Liver (tissue), 9 donors: Measurements from ENCODE around the gene POU3F3. TPM values are rescaled to one million over a fixed set of nuclear protein-coding genes. Genes with fewer than 3 reads are reported as not detected.

Source experiments
- DNase-seq: peaks from one replicate; pipeline ENCODE4 v3.0.0-alpha.2; 2017; ENCODE audit warnings: low spot score
- H3K27ac ChIP-seq, 2 donors: one replicate each; pipeline ENCODE4 v1.7.0; 2013; ENCODE audit warnings: inconsistent platforms in 2 of 2, low read length in 2 of 2, control low read depth in 1 of 2, low read depth in 1 of 2, mild to moderate bottlenecking in 1 of 2
- H3K27me3 ChIP-seq, 4 donors: one replicate each; pipeline versions ENCODE4 v1.6.1 to v1.7.0; 2013; ENCODE audit warnings: low read length in 3 of 4, inconsistent platforms in 1 of 4, mild to moderate bottlenecking in 1 of 4, moderate library complexity in 1 of 4; ENCODE audit not compliant: control insufficient read depth in 4 of 4, insufficient read depth in 4 of 4
- H3K36me3 ChIP-seq, 4 donors: one replicate each; pipeline versions ENCODE4 v1.6.1 to v1.7.0; 2013; ENCODE audit warnings: low read length in 3 of 4, mild to moderate bottlenecking in 3 of 4, low read depth in 1 of 4, moderate library complexity in 1 of 4; ENCODE audit not compliant: control insufficient read depth in 4 of 4, insufficient read depth in 3 of 4
- H3K4me1 ChIP-seq, 4 donors: one replicate each; pipeline versions ENCODE4 v1.6.1 to v1.7.0; 2013; ENCODE audit warnings: low read length in 3 of 4, mild to moderate bottlenecking in 3 of 4, moderate library complexity in 1 of 4; ENCODE audit not compliant: control insufficient read depth in 4 of 4, insufficient read depth in 4 of 4
- H3K4me3 ChIP-seq, 3 donors: one replicate each; pipeline versions ENCODE4 v1.6.1 to v1.7.0; 2013; ENCODE audit warnings: low read length in 3 of 3, control low read depth in 1 of 3, low read depth in 1 of 3, mild to moderate bottlenecking in 1 of 3
- H3K9ac ChIP-seq, 2 donors: one replicate each; pipeline ENCODE4 v1.7.0; 2013; ENCODE audit warnings: low read length in 2 of 2, mild to moderate bottlenecking in 2 of 2, moderate library complexity in 2 of 2, control low read depth in 1 of 2, low read depth in 1 of 2
- H3K9me3 ChIP-seq, 4 donors: one replicate each; pipeline versions ENCODE4 v1.6.1 to v1.7.0; 2013; ENCODE audit warnings: low read length in 3 of 4; ENCODE audit not compliant: control insufficient read depth in 4 of 4
- EGR1 ChIP-seq, 2 donors: IDR thresholded peaks; 2 replicates each; pipeline ENCODE4 v1.6.1; 2016 to 2018; ENCODE audit warnings: antibody characterized with exemption in 2 of 2, low read depth in 2 of 2
- FOXA1 ChIP-seq: IDR thresholded peaks from 2 replicates; pipeline ENCODE4 v1.6.1; 2016; ENCODE audit warnings: antibody characterized with exemption
- FOXA2 ChIP-seq: IDR thresholded peaks from 2 replicates; pipeline ENCODE4 v1.6.1; 2016; ENCODE audit warnings: antibody characterized with exemption
- GABPA ChIP-seq, 2 donors: IDR thresholded peaks in 1 of 2; conservative IDR thresholded peaks in 1 of 2; 2 replicates each; pipeline ENCODE4 v1.6.1; 2016; ENCODE audit warnings: antibody characterized with exemption in 2 of 2, mild to moderate bottlenecking in 1 of 2, moderate library complexity in 1 of 2
- HNF4A ChIP-seq, 2 donors: conservative IDR thresholded peaks; 2 replicates each; pipeline ENCODE4 v1.6.1; 2016; ENCODE audit warnings: antibody characterized with exemption in 2 of 2, mild to moderate bottlenecking in 2 of 2
- HNF4G ChIP-seq: IDR thresholded peaks from 2 replicates; pipeline ENCODE4 v1.6.1; 2016; ENCODE audit warnings: antibody characterized with exemption
- JUND ChIP-seq, 2 donors: IDR thresholded peaks; 2 replicates each; pipeline ENCODE4 v1.6.1; 2016; ENCODE audit warnings: antibody characterized with exemption in 2 of 2
- NR2F2 ChIP-seq: IDR thresholded peaks from 2 replicates; pipeline ENCODE4 v1.6.1; 2016; ENCODE audit warnings: antibody characterized with exemption
- RAD21 ChIP-seq, 2 donors: IDR thresholded peaks; 2 replicates each; pipeline ENCODE4 v1.6.1; 2016; ENCODE audit warnings: antibody characterized with exemption in 2 of 2, mild to moderate bottlenecking in 2 of 2
- RXRA ChIP-seq, 2 donors: IDR thresholded peaks; 2 replicates each; pipeline ENCODE4 v1.6.1; 2017 to 2018; ENCODE audit warnings: antibody characterized with exemption in 2 of 2, mild to moderate bottlenecking in 1 of 2
- SP1 ChIP-seq: IDR thresholded peaks from 2 replicates; pipeline ENCODE4 v1.6.1; 2018; ENCODE audit warnings: antibody characterized with exemption, mild to moderate bottlenecking
- TAF1 ChIP-seq: conservative IDR thresholded peaks from 2 replicates; pipeline ENCODE4 v1.6.1; 2016; ENCODE audit warnings: antibody characterized with exemption, mild to moderate bottlenecking
- YY1 ChIP-seq: IDR thresholded peaks from 2 replicates; pipeline ENCODE4 v1.6.1; 2016; ENCODE audit warnings: antibody characterized with exemption, mild to moderate bottlenecking
- WGBS: extraction: QIAGEN DNeasy Blood & Tissue Kit; methylation state at CpG from one replicate; pipeline ENCODE4 v1.1.7; 2013; 5-methylcytosine and 5-hydroxymethylcytosine counted together
- polyA plus RNA-seq, 2 donors: library from polyadenylated mRNA; stranded (reverse) in 1 of 2; unstranded in 1 of 2; fragments of 200-250 nt in 1 of 2; fragments of >200 nt in 1 of 2; fragmentation: Nextera tagmentation in 1 of 2; extraction: Ambion mirVana in 1 of 2; gene quantifications; one replicate each; pipeline versions ENCODE4 v1.2.1 to v1.2.3, GENCODE V29; 2013 to 2015
- total RNA-seq, 2 donors: library from RNA; depleted of rRNA; stranded (reverse); fragments of >200 nt; gene quantifications; one replicate each; pipeline ENCODE4 v1.2.3, GENCODE V29; 2014
- TF ChIP-seq, protein P1 (sequence below): IDR thresholded peaks from 2 replicates; pipeline ENCODE4 v1.6.1; 2016; ENCODE audit warnings: antibody characterized with exemption
- TF ChIP-seq, protein P2 (sequence below): IDR thresholded peaks from 2 replicates; pipeline ENCODE4 v1.6.1; 2016; ENCODE audit warnings: antibody characterized with exemption
- TF ChIP-seq, protein P3 (sequence below): IDR thresholded peaks from 2 replicates; pipeline ENCODE4 v1.6.1; 2016; ENCODE audit warnings: antibody characterized with exemption
- TF ChIP-seq, protein P4 (sequence below): IDR thresholded peaks from 2 replicates; pipeline ENCODE4 v1.6.1; 2016; ENCODE audit warnings: antibody characterized with exemption, mild to moderate bottlenecking
- TF ChIP-seq, protein P5 (sequence below): fragments of 150-350 bp; IDR thresholded peaks from 2 replicates; pipeline ENCODE4 v1.5.1; 2017; ENCODE audit warnings: improper control_type of control experiment, low read depth, low read length; ENCODE audit not compliant: missing input control
- donor health status: healthy.
- donor health status: healthy.
- donor health status: healthy.
- donor health status: healthy.
- donor health status: healthy.

Gene POU3F3
- total and polyA plus RNA-seq, 4 donors, result not detected

DNA sequence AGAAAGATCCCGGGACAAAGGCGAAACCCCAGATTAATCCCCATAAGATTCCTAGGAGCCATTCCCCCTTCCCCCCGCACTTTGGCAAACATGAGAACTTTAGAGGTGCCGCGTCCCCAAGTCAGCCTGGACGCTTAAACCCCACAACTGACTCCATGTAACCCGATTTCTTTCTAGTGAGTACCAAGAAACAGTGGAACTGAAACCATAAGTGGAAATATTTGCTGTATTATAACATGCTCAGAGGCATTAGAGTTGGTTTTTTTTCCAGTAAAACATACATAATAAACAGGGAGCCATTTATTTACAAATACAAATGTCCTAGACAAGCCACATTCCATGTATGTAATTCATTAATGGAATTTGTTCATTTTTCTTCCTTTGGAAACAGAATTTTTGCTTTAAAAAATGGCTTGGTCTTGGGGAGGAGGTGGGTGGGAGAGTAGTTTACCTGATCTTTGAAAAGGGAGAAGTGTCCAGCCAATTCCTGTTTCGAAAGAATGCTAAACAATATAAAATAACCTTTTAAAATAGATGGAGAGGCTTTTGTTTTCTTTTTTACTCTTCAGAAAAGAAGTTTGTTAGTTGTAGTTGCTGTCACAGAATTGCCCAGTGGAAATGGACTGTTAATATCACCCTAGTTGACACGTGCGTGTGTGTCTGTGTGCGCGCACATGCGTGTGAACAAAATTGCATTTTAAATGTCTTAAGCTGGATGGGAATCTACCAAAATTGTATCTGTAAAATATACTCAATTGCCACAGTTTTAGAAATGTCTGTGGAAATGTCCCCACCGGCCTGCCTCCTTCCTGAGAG lies 10.6 kb downstream of the POU3F3 start:
- 13% methylated on average over 14 of the region's 14 CpGs for WGBS
- H3K36me3 ChIP-seq, result no peaks in the 10 kb centered on the region
- H3K9ac ChIP-seq, result no peak overlapping the region
- H3K4me1 ChIP-seq, result peaks cover 0 to 12% (median 7%) of the 10 kb centered on the region in 4 donors
- TF ChIP-seq, protein P1, sequence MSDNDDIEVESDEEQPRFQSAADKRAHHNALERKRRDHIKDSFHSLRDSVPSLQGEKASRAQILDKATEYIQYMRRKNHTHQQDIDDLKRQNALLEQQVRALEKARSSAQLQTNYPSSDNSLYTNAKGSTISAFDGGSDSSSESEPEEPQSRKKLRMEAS, result no peak
- TF ChIP-seq YY1, result no peak
- no peak for TF ChIP-seq GABPA (IDR thresholded peaks at IDR 0.05 in 1 of 2, conservative IDR thresholded peaks at IDR 0.05 in 1 of 2)
- TF ChIP-seq, protein P2, sequence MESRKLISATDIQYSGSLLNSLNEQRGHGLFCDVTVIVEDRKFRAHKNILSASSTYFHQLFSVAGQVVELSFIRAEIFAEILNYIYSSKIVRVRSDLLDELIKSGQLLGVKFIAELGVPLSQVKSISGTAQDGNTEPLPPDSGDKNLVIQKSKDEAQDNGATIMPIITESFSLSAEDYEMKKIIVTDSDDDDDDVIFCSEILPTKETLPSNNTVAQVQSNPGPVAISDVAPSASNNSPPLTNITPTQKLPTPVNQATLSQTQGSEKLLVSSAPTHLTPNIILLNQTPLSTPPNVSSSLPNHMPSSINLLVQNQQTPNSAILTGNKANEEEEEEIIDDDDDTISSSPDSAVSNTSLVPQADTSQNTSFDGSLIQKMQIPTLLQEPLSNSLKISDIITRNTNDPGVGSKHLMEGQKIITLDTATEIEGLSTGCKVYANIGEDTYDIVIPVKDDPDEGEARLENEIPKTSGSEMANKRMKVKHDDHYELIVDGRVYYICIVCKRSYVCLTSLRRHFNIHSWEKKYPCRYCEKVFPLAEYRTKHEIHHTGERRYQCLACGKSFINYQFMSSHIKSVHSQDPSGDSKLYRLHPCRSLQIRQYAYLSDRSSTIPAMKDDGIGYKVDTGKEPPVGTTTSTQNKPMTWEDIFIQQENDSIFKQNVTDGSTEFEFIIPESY, result no peak
- TF ChIP-seq, protein P3, sequence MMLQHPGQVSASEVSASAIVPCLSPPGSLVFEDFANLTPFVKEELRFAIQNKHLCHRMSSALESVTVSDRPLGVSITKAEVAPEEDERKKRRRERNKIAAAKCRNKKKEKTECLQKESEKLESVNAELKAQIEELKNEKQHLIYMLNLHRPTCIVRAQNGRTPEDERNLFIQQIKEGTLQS, result no peak
- TF ChIP-seq HNF4A (conservative IDR thresholded peaks at IDR 0.05), result no peak
- no peak for TF ChIP-seq EGR1 (IDR thresholded peaks at IDR 0.05; ENCODE audit: low read depth in 2 of 2)
- TF ChIP-seq RXRA (IDR thresholded peaks at IDR 0.05), result no peak
- TF ChIP-seq FOXA1, result no peak
- TF ChIP-seq, protein P4, sequence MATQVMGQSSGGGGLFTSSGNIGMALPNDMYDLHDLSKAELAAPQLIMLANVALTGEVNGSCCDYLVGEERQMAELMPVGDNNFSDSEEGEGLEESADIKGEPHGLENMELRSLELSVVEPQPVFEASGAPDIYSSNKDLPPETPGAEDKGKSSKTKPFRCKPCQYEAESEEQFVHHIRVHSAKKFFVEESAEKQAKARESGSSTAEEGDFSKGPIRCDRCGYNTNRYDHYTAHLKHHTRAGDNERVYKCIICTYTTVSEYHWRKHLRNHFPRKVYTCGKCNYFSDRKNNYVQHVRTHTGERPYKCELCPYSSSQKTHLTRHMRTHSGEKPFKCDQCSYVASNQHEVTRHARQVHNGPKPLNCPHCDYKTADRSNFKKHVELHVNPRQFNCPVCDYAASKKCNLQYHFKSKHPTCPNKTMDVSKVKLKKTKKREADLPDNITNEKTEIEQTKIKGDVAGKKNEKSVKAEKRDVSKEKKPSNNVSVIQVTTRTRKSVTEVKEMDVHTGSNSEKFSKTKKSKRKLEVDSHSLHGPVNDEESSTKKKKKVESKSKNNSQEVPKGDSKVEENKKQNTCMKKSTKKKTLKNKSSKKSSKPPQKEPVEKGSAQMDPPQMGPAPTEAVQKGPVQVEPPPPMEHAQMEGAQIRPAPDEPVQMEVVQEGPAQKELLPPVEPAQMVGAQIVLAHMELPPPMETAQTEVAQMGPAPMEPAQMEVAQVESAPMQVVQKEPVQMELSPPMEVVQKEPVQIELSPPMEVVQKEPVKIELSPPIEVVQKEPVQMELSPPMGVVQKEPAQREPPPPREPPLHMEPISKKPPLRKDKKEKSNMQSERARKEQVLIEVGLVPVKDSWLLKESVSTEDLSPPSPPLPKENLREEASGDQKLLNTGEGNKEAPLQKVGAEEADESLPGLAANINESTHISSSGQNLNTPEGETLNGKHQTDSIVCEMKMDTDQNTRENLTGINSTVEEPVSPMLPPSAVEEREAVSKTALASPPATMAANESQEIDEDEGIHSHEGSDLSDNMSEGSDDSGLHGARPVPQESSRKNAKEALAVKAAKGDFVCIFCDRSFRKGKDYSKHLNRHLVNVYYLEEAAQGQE, result no peak
- no peak for TF ChIP-seq SP1
- no peak for TF ChIP-seq RAD21 (IDR thresholded peaks at IDR 0.05)
- TF ChIP-seq FOXA2, result no peak
- TF ChIP-seq NR2F2, result no peak
- TF ChIP-seq HNF4G, result no peak
- no peak for TF ChIP-seq JUND (IDR thresholded peaks at IDR 0.05)
- TF ChIP-seq, protein P5, sequence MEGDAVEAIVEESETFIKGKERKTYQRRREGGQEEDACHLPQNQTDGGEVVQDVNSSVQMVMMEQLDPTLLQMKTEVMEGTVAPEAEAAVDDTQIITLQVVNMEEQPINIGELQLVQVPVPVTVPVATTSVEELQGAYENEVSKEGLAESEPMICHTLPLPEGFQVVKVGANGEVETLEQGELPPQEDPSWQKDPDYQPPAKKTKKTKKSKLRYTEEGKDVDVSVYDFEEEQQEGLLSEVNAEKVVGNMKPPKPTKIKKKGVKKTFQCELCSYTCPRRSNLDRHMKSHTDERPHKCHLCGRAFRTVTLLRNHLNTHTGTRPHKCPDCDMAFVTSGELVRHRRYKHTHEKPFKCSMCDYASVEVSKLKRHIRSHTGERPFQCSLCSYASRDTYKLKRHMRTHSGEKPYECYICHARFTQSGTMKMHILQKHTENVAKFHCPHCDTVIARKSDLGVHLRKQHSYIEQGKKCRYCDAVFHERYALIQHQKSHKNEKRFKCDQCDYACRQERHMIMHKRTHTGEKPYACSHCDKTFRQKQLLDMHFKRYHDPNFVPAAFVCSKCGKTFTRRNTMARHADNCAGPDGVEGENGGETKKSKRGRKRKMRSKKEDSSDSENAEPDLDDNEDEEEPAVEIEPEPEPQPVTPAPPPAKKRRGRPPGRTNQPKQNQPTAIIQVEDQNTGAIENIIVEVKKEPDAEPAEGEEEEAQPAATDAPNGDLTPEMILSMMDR, result no peak
- no peak for TF ChIP-seq TAF1
- no peaks in the 10 kb centered on the region for H3K9me3 ChIP-seq
- peaks cover 10 to 47% (median 38%) of the 10 kb centered on the region in 4 donors for H3K27me3 ChIP-seq
- no peak overlapping the region for H3K27ac ChIP-seq
- H3K4me3 ChIP-seq, result no peak overlapping the region
- DNase-seq, result no peak
